BJ (cell line): ENCODE measurements around the gene PLCH2. TPM values are rescaled to one million over a fixed set of nuclear protein-coding genes. Genes with fewer than 3 reads are reported as not detected.
A peak's percentile ranks its signal among the peaks of the same experiment; 100 is the strongest.

Experiments used
- CTCF ChIA-PET: fragments of 350-600 bp; formaldehyde crosslinking; extraction: SDS; loops from one replicate; lab custom pipeline; 2021; ENCODE audit warnings: antibody characterized with exemption, inconsistent platforms; lab: Yijun Ruan, JAX
- POLR2A ChIA-PET: fragments of 300-600 bp; sonication (Branson Sonifier 250); formaldehyde crosslinking; extraction: SDS; loops from one replicate; lab custom pipeline; 2021; ENCODE audit warnings: antibody characterized with exemption; lab: Charles Lee
- DNase-seq: peaks from one replicate; pipeline ENCODE4 v3.0.0-alpha.2; 2011; ENCODE audit warnings: low read depth
- H3K27me3 ChIP-seq: 2 replicates; pipeline ENCODE4 v1.6.0; 2011; ENCODE audit warnings: low read length; ENCODE audit not compliant: control insufficient read depth, insufficient read depth
- H3K36me3 ChIP-seq: 2 replicates; pipeline ENCODE4 v1.5.1; 2011; ENCODE audit warnings: low read length; ENCODE audit not compliant: control insufficient read depth, insufficient read depth
- H3K4me3 ChIP-seq: 2 replicates; pipeline ENCODE4 v1.5.1; 2011; ENCODE audit warnings: low read depth, mild to moderate bottlenecking, control low read depth, low read length
- CTCF ChIP-seq: IDR thresholded peaks from 2 replicates; pipeline ENCODE4 v1.5.1; 2011; ENCODE audit warnings: low read depth, mild to moderate bottlenecking, control low read depth, inconsistent platforms, low read length, moderate library complexity; ENCODE audit not compliant: insufficient read depth
- polyA plus RNA-seq: library from polyadenylated mRNA; depleted of rRNA; stranded (reverse); fragments of >200 nt; gene quantifications from 2 replicates; pipeline ENCODE4 v1.2.3, GENCODE V29; 2011

Gene PLCH2
- polyA plus RNA-seq, 1 experiment = 0.06 TPM

- TF ChIP-seq CTCF = no peak
- CTCF ChIA-PET = interaction anchor here (0.6 to 6.2 kb wide), 3 partner anchors 10 to 826 kb away, joined by 4 to 22 read pairs (median 6); no protein-coding TSS in a partner anchor
- DNase-seq = no peak
- peaks cover 2% of the 10 kb centered on the region; the same call in 1 of the 2 replicates for H3K27me3 ChIP-seq
- POLR2A ChIA-PET = no interaction called here
- H3K36me3 ChIP-seq = no peaks in the 10 kb centered on the region
- H3K4me3 ChIP-seq = no peak overlapping the region
Observed at GRCh38 chr1:2535981-2536380, 59.9 kb downstream of the PLCH2 start.

DNA sequence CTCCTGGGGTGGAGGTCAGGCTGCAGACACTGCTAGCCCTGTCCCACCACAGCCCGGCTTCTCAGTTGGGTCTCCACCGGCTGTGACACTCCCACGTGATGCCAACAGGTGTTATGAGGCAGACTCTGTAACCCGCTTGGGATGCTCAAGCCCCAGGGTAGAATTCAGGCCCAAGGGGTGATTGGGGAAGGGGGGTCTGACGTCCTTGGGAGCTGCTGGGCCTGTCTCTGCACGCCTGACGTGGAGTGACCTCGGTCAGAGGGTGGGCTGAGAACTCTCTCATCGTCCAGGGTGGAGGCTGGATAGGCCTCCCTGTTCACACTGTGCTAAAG, 61.7 kb downstream of the PLCH2 start:
- H3K36me3 ChIP-seq = no peaks in the 10 kb centered on the region
- CTCF ChIA-PET = no interaction called here
- POLR2A ChIA-PET = no interaction called here
- no peak overlapping the region for H3K4me3 ChIP-seq
- no peaks in the 10 kb centered on the region; the same call in 1 of the 2 replicates for H3K27me3 ChIP-seq
- no peak for DNase-seq
- no peak for TF ChIP-seq CTCF

- Histone ChIP-seq H3K27me3 (no peaks in the 10 kb centered on the region; the same call in 1 of the 2 replicates), H3K36me3 (no peaks in the 10 kb centered on the region), H3K4me3 (no peak overlapping the region)
- ChIA-PET POLR2A (no interaction called here), CTCF (no interaction called here)
- no peak for DNase-seq
- TF ChIP-seq CTCF = no peak
Observed at GRCh38 chr1:2538376-2538775, 62.3 kb downstream of the PLCH2 start.

DNA sequence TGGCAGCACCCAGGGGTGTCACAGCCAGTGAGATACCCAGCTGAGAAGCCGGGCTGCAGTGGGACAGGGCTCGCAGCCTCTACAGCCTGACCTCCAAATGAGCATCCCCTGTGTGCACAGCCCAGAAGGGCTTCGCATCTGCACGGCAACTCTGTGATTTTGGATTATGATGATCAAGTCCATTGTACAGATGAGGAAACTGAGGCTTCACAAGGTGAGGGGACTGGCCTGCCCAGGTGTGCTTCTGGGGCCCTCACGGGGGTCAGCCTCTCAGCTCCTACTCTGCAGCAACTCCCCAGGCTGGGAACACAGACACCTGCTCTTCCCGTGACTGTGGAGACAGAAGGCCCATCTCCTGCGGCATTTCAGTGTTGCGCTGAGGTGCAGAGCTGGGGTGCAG, 62.8 kb downstream of the PLCH2 start:
- Histone ChIP-seq H3K36me3 (no peaks in the 10 kb centered on the region), H3K4me3 (no peak overlapping the region), H3K27me3 (no peaks in the 10 kb centered on the region; the same call in 1 of the 2 replicates)
- ChIA-PET POLR2A (no interaction called here), CTCF (interaction anchor here (1.0 kb wide), 1 partner anchor 124 kb away, joined by 3 read pairs; no protein-coding TSS in a partner anchor)
- no peak for TF ChIP-seq CTCF
- no peak for DNase-seq

DNA sequence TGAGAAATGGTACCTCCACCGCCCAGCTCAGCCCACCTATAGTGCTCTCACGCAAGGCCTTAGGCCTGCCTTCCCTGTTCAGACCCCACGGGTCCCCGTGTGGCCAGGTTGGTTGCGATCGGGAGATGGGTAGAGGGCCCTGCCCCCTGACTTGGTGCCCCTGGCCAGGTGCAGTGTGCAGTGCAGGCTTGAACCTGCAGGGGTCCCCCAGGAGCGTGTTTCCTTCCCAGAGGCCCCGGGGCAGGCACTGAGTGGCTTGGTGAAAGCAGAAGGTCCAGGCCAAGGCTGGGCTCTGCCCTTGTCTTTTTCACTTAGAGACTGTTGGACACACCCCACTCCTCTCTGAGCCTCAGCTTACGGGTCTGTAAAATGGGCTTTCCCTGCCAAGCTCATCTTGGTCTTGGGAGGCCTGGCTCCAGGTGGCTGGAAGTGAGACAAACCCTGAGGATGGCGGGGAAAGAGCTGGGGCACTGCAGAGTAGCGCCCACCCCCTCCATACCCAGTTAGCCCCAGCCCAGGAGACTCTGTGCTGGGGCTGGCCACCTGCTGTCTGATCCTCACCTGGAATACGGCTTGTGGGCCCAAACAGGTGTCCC, 63.3 kb downstream of the PLCH2 start:
- H3K4me3 ChIP-seq = no peak overlapping the region
- ChIA-PET CTCF (interaction anchor here (1.0 kb wide), 1 partner anchor 125 kb away, joined by 3 read pairs; no protein-coding TSS in a partner anchor), POLR2A (no interaction called here)
- H3K27me3 ChIP-seq = no peaks in the 10 kb centered on the region; the same call in 1 of the 2 replicates
- no peak for DNase-seq
- peak; percentile 32; the same call in 1 of the 2 replicates for TF ChIP-seq CTCF
- H3K36me3 ChIP-seq = no peaks in the 10 kb centered on the region
